ENCODE data around the gene ROR2. TPM values are rescaled to one million over a fixed set of nuclear protein-coding genes. Genes with fewer than 3 reads are reported as not detected.
"Not testable (repeated sequence)": the region's sequence is repeated elsewhere in the genome, so short reads cannot be mapped to it uniquely, and the experiment has no call there.

The ROR2 gene
- total RNA-seq, 1 donor from 2014 or later = 3.8 TPM

- no peaks in the 10 kb centered on the region for H3K9me3 ChIP-seq
- no peak for TF ChIP-seq CTCF (IDR thresholded peaks at IDR 0.05)
- ATAC-seq = no peak
- intact Hi-C loops (cut with DNase I) = no loop called here
- H3K4me1 ChIP-seq = peaks cover 9% of the 10 kb centered on the region
- H3K27me3 ChIP-seq (ENCODE audit: low read depth) = no peaks in the 10 kb centered on the region
- no peaks in the 10 kb centered on the region for H3K36me3 ChIP-seq
- no peak overlapping the region for H3K4me3 ChIP-seq
- no peak for DNase-seq
- no peak overlapping the region for H3K27ac ChIP-seq
Measured at GRCh38 chr9:91800473-91801030, 149.5 kb downstream of the ROR2 start.

- intact Hi-C loops (cut with DNase I) = no loop called here
- Histone ChIP-seq H3K27ac (no peak overlapping the region), H3K4me3 (no peak overlapping the region), H3K27me3 (ENCODE audit: low read depth) (no peaks in the 10 kb centered on the region), H3K9me3 (no peaks in the 10 kb centered on the region), H3K4me1 (peaks cover 9% of the 10 kb centered on the region), H3K36me3 (no peaks in the 10 kb centered on the region)
- ATAC-seq (no peak), DNase-seq (no peak)
- no peak for TF ChIP-seq CTCF (IDR thresholded peaks at IDR 0.05)
Measured at GRCh38 chr9:91799113-91799744, 150.8 kb downstream of the ROR2 start.

GRCh38 chr9:91798273-91799112 is 151.5 kb downstream of the ROR2 start:
- H3K27ac ChIP-seq; intact Hi-C loops (cut with DNase I); H3K27me3 ChIP-seq (ENCODE audit: low read depth); DNase-seq; H3K9me3 ChIP-seq; H3K36me3 ChIP-seq; ATAC-seq; H3K4me3 ChIP-seq; H3K4me1 ChIP-seq: not testable (repeated sequence)

- H3K4me3 ChIP-seq; H3K9me3 ChIP-seq; H3K4me1 ChIP-seq; DNase-seq; intact Hi-C loops (cut with DNase I); ATAC-seq; H3K27me3 ChIP-seq (ENCODE audit: low read depth); H3K27ac ChIP-seq; H3K36me3 ChIP-seq: not testable (repeated sequence)
Measured at GRCh38 chr9:91797517-91797916, 152.5 kb downstream of the ROR2 start.

GRCh38 chr9:91796516-91796915 is 153.5 kb downstream of the ROR2 start:
- H3K27ac ChIP-seq; H3K27me3 ChIP-seq (ENCODE audit: low read depth); H3K4me1 ChIP-seq; ATAC-seq; H3K4me3 ChIP-seq; intact Hi-C loops (cut with DNase I); H3K36me3 ChIP-seq; H3K9me3 ChIP-seq; DNase-seq: not testable (repeated sequence)

GRCh38 chr9:91795598-91796241 is 154.3 kb downstream of the ROR2 start:
- Histone ChIP-seq H3K4me3 (no peak overlapping the region), H3K27ac (no peak overlapping the region), H3K36me3 (no peaks in the 10 kb centered on the region), H3K4me1 (peaks cover 9% of the 10 kb centered on the region), H3K27me3 (ENCODE audit: low read depth) (no peaks in the 10 kb centered on the region), H3K9me3 (no peaks in the 10 kb centered on the region)
- intact Hi-C loops (cut with DNase I) = no loop called here
- no peak for TF ChIP-seq CTCF (IDR thresholded peaks at IDR 0.05)
- ATAC-seq (no peak), DNase-seq (no peak)

- intact Hi-C loops (cut with DNase I); H3K4me3 ChIP-seq; H3K27me3 ChIP-seq (ENCODE audit: low read depth); H3K27ac ChIP-seq; ATAC-seq; H3K4me1 ChIP-seq; DNase-seq; H3K36me3 ChIP-seq; H3K9me3 ChIP-seq: not testable (repeated sequence)
Measured at GRCh38 chr9:91793371-91793770, 156.7 kb downstream of the ROR2 start.

Measured in lower lobe of right lung (tissue), 2 donors.